OCI-LY1 (cell line): Measurements from ENCODE around the gene PSORS1C2.

ENCODE experiments used
- CTCF ChIP-seq: fragments of 200-600 bp; sonication (generic), shearing (Covaris generic); IDR thresholded peaks from 2 replicates; pipeline ENCODE4 v1.5.1; 2017; ENCODE audit warnings: mild to moderate bottlenecking, antibody characterized with exemption, low read length, moderate library complexity, mixed read lengths
- EZH2 ChIP-seq: fragments of 200-600 bp; sonication (generic), shearing (Covaris generic); IDR thresholded peaks from 2 replicates; pipeline ENCODE4 v1.8.0; 2017; ENCODE audit warnings: borderline replicate concordance, mixed run types, mild to moderate bottlenecking, antibody characterized with exemption, low read length, moderate library complexity, mixed read lengths

GRCh38 chr6:31138982-31139381 is at the start of gene PSORS1C2:
- TF ChIP-seq EZH2 (no peak), CTCF (no peak)
